SHP77 treated with DMSO at 0.1 percent for 48 hours (cell line): ENCODE data around the gene HEATR5A.
"Not testable (repeated sequence)": the region's sequence is repeated elsewhere in the genome, so short reads cannot be mapped to it uniquely, and the experiment has no call there.

Experiments
- DNase-seq: peaks from one replicate; lab custom pipeline; 2025; lab: John Stamatoyannopoulos, UW

The HEATR5A gene

DNA sequence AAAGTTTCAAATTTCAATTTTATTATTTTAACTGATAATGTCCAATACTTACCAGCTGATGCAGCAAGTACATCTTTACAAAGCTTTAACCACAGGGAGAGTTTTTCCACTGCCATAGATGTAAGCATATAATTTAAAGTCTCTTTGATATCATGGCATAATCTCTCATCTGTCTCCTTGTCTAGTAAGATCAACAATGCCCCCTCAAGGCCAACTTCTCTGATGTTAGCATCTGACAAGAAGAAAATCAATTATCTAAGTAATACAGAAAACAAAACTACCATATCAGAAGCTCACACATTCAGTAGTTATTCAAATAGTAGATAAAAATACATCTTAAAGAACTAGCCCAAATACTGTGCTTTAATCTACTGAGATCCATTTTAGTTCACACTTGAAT lies 94.2 kb downstream of the HEATR5A start:
- no peak for DNase-seq

DNA sequence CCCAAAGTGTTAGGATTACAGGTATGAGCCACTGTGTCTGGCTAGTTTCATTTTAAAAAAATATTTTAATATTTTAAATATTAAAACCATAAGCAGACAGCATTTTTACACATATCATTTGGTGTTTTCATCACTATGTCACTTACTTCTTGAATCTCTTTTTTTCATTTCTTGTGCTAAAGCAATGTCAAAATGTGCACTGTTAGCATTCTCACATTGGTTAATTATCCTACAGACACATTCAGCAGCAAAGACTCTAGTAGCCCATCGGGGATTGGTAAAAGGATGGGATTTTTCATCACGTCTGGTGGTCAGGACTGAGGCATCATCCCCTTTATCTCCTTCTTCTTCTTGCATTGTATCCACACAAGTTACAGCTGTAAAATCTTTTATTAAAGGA lies 96.9 kb downstream of the HEATR5A start:
- DNase-seq, result no peak

DNA sequence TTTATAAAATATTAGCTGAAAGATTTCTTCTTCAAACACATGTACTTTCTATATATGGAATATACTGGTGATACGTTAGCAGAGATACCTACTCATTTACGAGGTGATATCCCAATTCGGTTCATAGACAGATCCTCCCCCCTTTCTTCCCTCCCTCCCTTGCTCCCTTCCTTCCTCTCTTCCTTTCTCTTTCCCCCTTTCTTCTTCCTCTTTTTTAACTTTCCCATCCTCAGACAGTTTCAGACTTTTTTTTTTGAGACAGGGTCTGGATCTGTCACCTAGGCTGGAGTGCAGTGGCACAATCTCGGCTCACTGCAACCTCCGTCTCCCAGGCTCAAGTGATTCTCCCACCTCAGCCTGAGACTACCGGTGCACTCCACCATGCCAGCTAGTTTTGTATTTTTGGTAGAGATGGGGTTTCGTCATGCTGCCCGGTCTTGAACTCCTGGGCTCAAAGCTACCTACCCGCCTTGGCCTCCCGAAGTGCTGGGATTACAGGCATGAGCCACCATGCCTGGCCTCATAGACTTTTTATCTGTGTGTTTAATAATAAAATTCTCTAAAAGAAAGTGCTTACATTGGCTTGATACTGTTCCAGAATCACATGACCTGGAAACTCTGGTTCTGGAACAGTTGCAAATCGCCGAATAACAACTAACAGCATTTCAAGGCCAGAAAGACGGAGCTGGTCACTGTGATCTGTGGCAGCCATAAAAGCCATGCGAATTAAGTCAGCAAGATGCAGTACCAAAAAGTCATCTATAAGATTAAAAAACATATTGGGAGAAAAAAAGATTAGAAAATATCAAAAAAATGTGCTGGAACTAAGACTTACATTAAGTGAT lies 99.2 kb downstream of the HEATR5A start:
- DNase-seq, result no peak

DNA sequence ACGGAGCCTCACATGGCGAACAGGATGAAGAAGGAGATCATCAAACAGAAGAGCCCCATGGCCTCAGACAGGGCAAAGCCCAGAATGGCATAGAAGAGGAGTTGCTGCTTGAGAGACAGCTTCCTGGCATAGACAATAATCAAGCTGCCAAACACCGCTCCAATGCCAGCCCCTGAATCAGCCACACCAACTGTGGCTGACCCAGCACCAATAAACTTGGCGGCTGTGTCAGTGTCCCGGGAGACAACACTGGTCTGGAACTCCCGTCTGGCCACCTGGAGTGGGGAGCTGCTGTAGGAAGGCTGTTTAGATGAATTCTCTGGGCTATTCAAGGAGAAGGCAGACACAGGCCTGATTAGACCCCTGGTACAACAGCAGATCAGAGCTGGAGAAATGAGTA lies 100.1 kb downstream of the HEATR5A start:
- no peak for DNase-seq

DNA sequence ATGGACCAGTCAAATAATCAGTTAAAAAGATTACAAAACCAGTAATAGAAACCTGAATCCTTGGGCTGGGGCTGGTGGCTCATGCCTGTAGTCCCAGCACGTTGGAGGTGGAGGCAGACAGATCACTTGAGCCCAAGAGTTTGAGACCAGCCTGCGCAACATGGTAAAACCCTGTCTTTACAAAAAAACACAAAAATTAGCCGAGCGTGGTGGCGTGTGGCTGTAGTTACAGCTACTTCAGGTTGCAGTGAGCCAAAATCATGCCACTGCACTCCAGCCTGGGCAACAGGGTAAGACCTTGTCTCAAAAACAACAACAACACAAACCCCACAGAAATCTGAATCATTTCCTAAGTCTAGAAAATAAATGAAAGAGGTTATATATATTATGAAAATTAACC lies 100.6 kb downstream of the HEATR5A start:
- DNase-seq, result no peak

DNA sequence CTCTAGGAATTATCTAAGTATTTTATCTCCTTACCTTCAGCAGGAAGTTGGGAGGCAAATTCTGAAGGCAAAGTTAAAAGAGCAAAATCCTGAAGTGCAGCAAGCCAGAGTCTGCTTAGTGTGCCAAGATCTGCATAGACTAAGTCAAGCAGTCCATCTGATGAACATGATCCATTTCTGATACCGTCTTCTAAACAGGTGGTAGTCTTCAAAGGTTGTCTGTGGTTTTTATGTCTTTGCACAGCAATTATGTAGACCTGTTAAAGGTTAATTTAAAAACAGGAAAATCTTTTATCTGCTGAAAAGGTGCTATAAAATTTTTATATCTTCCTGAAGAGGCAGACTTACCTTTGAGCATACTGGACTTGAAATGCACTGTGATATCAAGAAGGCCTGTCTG lies 107.4 kb downstream of the HEATR5A start:
- no peak for DNase-seq

DNA sequence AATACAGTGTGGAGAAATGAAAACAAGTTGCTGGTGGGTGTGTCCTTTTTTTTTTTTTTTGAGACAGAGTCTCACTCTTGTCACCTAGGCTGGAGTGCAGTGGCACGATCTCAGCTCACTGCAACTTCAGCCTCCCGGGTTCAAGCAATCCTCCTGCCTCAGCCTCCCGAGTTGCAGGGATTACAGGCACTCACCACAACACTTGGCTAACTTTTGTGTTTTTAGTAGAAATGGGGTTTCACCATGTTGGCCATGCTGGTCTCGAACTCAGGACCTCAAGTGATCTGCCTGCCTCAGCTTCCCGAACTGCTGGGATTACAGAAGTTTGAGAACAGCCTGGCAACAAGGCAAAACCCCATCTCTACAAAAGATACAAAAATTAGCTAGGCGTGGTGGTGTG lies 108.0 kb downstream of the HEATR5A start:
- DNase-seq, result not testable (repeated sequence)

DNA sequence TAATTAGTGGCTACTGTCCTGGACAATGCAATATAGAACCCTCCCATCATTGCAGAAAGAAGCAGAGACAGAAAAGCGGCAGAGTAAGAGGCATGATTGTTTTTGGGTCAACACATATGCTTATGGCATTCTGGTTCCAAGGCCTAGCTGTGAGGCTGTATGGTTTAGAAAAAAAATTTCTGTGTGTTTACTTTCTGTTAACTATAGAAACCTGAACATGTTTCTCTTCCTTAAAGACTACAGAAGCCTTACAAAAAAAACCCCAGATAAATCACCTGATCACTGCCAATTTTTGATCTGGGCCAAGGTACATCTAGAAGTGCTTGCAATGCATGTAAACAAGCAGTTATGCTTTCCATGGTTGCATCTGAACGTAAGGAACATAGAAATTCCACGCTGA lies 112.7 kb downstream of the HEATR5A start:
- DNase-seq, result no peak

DNA sequence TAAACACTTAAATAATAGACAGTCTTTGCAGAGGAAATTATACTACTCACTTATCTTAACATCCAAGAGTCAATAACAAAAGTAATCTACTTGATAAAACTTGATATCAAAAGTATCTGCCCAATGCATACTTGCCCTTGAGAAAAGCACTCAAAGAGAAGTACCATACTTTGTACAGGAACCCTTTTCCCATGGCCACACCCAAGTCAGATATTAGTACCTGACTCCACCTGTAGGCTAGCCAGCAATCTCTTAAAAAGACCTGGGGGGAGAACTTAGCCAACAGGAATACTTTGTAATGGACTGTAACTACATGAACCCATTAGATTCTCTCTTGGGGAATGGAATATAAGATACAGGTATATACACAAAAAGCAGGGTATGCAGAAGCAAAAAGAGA lies 113.2 kb downstream of the HEATR5A start:
- DNase-seq, result no peak

DNA sequence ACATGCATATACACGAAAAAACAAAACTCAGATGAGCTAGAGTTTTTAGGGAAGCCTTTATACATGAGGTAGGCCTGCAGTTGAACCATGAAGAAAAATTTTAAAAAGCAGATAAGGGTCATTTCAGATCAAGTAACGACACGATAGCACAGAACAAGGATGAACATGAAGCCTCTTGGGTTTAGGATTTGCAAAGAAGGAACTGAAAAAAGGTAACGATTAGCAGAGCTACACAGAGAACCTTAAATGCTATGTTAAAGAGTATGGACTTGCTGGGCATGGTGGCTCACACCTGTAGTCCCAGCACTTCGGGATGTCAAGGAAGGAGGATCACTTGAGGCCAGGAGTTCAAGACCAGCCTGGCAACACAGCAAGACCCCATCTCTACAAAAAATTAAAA lies 116.7 kb downstream of the HEATR5A start:
- no peak for DNase-seq

DNA sequence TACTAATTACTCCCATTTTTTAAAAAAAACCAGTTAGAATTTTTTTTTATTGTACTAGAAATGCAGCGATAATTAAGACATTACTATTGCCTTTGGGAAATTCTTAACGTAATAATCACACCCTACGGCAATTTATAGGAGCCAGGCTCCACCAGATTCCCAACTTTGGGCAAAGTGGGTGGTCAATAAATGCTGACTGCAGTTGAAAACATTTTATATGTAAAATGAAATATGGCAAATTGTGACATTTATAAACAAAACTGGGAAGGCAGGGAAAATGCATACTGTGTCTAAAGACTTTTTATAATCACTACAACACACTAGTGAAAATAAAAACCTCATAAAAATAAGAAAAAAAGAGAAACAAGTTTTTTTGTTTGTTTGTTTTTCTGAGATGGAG lies 119.5 kb downstream of the HEATR5A start:
- no peak for DNase-seq

DNA sequence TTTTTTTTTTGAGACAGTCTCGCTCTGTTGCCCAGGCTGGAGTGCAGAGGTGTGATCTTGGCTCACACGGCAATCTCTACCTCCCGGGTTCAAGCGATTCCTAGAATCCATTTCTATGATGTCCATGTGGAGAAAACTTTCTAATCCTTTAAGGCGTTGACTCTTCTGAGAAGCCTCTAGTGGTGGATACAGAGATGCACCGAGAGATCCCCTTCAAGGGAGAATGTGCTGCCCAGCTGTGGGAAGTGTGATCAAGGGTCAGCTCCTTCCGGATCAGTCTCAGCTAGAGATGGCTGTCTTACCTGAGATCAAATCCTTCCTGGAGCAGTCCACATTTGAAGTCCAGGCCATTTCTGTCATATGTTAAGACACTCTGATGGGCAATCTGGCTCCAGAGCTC lies 120.1 kb downstream of the HEATR5A start:
- DNase-seq, result no peak

DNA sequence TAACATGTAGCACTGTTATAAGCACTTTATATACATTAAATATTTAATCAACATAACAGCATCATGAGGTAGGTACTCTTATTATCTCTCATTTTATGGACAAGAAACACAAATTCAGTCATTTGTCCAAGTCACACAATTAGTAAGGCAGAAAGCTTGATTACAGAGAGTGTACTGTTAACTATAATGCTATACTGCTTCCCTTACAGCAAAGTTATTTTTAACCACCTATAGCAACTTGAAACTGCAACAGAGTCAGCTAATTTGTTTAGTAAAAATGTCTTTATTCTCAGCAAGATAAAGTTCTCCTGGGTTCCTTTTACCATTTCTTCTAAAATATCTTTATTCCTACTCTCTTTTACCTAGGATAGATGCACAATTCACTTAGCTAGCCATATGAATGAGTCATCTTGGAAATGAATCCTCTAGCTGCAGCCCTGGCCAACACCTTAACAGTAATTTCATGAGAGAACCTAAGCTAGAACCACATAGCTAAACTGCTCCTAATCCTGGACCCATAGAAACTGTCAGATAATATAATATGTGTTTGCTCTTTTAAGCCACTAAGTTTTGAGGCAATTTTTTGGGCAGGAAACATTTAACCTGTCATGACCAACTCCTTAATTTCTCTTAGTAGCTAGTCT lies 122.5 kb downstream of the HEATR5A start:
- DNase-seq, result no peak

DNA sequence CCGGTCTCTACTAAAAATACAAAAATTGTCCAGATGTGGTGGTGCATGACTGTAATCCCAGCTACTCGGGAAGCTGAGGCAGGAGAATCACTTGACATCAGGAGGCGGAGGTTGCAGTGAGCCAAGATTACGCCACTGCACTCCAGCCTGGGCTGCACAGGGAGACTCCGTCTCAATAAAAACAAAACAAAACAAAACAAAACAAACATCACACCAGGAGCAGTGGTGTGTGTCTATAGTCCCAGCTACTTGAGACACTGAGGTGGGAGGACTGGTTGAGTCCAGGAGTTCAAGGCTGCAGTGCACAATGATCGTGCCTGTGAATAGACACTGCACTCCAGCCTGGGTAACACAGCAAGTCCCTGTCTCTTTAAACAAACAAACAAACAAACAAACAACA lies 123.2 kb downstream of the HEATR5A start:
- DNase-seq, result no peak

DNA sequence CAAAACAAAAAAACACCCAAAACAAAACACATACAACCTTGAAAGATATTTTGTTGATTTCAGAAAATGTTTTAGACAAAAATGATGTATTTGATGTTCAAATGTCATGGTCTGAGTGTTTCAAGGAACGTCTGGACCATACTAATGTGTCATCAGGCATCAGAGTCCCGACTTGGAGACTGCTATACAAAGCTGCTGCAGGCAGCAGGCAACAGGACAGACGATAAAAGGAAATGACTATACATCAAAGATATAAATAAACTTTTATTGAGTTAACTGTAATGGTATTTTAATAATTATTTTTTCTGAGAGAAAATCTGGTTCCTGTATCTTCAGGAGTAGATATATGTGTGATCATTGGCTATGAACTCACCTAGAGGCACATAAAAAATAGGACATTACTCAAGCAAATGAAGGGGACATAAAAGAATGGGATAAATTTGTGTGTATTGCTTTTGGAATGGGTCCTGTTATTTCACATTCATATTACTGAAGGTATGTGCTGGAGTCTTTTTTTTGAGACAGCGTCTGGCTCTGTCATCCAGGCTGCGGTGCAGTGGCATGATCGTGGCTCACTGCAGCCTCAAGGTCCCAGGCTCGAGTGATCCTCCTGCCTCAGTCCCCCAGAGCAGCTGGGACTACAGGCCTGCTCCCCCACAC lies 125.5 kb downstream of the HEATR5A start:
- DNase-seq, result no peak

DNA sequence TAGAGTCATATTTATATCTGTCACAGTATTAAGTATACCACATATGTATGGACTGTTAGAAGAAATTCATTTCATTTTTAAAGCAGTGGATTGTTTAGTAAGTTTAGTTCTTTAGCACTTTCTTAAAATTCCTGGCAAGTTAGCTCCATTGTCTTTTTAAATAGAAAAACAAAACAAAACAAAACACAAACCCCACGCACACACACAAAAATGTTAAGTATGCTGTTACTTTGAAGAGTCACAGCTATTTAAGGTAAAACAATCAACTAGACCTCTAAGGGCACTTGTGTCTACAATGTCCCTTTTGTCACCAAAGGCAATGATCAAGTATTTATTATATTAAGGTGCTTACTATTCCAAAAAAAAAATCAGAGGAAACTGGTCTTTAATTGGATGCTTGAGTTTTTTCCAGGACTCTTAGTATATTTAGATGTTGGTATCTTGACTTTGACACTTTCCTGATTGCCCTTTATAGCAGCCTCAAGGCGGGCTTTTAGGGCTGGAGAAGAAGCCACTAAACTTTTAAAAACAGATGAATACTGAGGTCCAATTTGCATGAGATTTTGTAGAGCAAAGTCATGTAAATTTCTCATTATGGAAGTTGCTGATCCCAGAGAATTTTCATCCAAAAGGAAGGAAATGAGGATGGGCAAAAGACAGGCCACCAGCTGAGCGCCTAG lies 127.3 kb downstream of the HEATR5A start:
- no peak for DNase-seq

DNA sequence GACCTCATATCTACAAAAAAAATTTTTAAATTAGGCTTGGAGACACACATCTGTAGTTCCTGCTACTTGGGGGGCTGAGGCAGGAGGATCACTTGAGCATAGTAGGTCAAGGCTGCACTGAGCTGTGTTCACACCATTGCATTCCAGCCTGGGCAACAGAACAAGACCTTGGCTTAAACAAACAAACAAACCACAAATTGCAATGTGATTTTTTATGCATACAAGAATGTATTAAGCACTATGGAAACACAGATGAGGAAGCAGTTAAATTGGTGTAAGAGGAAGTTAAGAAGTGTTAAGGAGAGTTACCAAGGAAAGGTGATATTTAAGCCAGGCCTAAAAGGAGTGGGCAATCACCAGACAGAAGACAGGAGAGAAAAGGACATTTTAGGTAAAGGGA lies 129.1 kb downstream of the HEATR5A start:
- DNase-seq, result no peak

DNA sequence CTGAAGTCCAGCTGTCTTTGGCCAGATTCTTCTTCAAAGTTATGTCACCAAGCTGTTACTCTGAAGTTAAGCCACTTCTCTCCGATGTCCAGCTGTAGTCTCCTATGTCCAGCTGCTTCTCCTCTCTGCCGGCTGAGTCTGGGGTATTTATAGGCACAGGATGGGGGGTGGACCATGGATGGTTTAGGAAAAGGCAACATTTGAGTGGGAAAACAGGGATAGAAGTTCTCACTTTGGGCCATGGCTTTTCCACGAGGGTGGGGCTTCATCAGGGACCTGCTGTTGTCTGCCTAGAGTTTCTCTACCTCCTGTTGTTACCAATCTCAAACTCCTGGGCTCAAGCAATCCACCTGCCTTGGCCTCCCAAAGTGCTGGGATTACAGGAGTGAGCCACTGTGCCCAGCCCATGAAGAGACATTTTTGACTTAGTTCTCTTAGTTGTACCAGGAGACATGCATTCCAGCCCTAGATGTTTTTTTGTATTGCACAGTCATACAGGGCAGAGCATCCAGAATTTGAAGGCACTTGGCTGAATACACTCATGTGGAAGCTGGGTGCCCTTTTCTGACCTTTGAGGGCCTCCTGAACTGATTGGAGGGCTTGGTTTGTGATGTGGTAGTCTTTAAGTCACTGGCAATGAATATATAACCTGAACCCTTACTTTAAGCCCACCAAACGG lies 132.9 kb downstream of the HEATR5A start:
- no peak for DNase-seq

DNA sequence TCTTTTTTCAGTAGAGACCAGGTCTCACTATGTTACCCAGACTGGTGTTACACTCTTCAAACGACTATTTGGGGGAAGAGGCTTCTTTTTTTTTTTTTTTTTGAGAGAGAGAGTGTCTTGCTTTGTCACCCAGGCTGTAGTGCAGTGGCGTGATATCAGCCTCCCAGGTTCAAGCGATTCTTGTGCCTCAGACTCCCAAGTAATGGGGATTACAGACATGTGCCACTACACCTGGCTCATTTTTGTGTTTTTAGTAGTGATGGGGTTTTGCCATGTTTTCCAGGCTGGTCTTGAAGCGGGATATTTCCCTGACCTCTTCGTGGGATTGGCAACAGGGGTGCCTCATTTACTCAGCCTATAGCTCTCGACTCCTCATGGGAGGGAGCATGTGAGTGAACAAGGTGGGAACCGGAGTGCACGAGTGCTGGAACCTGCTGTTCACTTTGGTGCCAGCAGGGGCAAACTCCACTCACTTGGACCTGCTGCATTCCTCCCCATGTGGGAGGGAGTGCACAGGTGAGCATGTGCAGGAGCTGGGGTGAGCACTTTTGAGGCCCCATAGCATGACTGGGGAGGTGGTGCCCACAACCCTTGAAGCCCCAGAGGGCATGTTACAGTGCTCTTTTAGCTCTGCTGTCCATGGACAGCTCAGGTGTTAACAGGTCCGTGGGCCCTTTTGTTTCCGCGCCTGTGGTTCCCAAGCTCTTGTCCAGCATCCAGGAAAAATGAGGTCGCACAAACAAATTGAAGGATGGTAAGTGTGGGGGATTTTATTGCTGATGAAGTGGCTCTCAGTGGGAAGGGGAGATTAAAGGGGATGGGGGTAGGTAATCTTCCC lies 133.7 kb downstream of the HEATR5A start:
- no peak for DNase-seq

DNA sequence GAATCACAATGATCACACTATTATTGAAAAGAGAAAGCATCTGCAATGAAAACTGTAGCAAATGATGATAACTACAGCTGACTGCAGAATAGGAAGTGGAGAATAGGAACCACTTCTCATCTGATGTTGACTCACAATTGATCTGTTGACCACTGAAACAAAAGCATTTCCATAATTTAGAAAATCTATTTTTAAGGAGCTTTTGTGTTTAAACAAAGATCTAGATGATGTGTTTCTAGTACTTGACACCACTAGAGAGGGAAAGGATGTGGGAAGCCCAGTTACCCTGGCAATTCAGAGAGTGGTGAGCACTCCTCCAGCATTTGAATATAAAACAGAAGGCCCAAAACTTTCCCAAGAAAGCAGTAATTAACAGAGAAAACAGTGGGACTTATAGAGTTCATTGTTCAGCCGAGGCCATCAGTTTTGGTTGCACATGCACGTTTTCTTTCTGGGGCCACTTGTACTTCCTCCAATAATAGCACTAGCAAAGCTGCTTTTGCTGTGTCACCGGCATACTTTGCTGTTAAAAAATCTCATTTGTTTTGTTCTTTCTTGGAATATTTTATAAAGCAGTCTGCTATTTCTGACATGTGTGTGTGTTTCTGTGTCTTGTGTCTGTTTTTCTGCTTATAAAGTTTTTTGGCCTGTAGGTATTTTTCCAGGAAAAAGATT lies 136.6 kb downstream of the HEATR5A start:
- no peak for DNase-seq

DNA sequence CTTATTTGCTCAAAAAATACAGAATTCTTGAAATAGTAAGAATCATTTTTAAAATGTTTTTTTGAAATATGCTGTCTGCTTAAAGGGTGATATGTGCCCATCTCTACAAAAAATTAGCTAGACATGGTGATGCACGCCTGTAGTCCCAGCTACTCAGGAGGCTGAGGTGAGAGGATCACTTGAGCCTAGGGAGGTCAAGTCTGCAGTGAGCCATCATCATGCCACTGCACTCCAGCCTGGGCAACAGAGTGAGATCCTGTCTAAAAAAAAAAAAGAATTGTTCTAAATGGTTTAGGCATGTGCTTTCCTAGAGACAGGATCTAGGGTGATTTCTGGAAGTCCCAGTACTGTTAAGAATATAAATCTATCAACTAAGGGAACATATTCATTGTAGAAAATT lies 137.2 kb downstream of the HEATR5A start:
- DNase-seq, result no peak
